ENCODE measurements around the gene DAAM2.

Gene DAAM2

DNA sequence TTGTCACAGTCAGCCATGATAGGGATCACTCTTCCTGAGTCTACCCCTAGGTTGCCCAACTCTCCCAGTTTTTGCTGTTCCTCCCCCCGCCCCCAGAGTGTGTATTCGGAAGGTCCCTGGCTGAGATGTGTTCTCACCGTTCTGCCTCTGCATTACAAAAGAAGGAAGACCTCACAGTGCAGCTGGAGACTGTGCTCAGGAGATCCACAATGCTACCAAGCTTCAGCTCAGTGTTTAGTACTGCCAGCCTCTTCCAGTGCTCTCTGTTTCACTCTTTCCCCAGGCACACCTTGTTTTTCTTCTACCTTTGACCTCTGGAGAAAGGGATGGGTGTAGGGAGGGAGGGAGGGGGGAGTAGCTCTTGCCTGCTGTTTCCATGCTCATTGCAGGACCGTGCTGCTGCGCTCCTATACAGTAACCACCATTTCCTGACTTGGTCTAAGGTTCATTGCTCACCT, 155.5 kb downstream of the DAAM2 start:
- no peak overlapping the region for H3K27ac ChIP-seq
- TF ChIP-seq, protein P1, sequence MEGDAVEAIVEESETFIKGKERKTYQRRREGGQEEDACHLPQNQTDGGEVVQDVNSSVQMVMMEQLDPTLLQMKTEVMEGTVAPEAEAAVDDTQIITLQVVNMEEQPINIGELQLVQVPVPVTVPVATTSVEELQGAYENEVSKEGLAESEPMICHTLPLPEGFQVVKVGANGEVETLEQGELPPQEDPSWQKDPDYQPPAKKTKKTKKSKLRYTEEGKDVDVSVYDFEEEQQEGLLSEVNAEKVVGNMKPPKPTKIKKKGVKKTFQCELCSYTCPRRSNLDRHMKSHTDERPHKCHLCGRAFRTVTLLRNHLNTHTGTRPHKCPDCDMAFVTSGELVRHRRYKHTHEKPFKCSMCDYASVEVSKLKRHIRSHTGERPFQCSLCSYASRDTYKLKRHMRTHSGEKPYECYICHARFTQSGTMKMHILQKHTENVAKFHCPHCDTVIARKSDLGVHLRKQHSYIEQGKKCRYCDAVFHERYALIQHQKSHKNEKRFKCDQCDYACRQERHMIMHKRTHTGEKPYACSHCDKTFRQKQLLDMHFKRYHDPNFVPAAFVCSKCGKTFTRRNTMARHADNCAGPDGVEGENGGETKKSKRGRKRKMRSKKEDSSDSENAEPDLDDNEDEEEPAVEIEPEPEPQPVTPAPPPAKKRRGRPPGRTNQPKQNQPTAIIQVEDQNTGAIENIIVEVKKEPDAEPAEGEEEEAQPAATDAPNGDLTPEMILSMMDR (conservative IDR thresholded peaks at IDR 0.05): no peak

DNA sequence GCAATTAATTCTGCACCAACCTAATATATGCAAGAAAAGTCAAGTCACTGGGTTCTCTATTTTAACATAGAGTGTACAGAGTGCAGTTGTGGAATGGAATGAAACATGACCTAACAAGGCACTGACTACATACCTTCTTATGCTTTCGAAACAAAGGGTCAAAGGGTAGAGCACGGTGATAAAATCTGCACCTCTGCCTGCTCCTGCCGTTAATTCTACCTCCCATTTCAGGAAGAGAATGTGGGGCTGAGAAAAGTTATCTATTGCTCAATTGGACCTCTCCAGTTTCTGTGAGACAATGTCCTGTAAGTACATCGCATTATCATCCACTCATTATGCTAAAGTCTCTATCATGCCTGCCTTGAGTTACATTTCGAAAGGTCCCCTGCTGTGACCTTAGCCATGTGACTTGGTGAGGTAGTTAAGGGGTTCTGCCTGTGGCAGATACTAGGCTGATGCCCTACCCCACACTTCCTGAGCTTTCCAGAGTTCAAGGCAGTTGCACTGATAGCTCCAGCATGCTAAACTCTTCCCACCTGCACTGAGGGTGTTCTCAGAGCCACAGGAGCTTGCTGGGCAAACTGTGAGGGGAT, 156.1 kb downstream of the DAAM2 start:
- H3K27ac ChIP-seq: no peak overlapping the region
- TF ChIP-seq, protein P1 (conservative IDR thresholded peaks at IDR 0.05): no peak

- TF ChIP-seq, protein P1 (conservative IDR thresholded peaks at IDR 0.05): no peak
- H3K27ac ChIP-seq: no peak overlapping the region
Observed at GRCh38 chr6:39950125-39950720, 158.0 kb downstream of the DAAM2 start.

GRCh38 chr6:39951191-39951590, 159.0 kb downstream of the DAAM2 start:
- TF ChIP-seq, protein P1 (conservative IDR thresholded peaks at IDR 0.05): no peak

GRCh38 chr6:39951716-39952115, 159.5 kb downstream of the DAAM2 start:
- no peak overlapping the region for H3K27ac ChIP-seq
- TF ChIP-seq, protein P1 (conservative IDR thresholded peaks at IDR 0.05): no peak

More at GRCh38 chr6:39951191-39951590, 159.0 kb downstream of the DAAM2 start:
- H3K27ac ChIP-seq: no peak overlapping the region

- TF ChIP-seq, protein P1 (conservative IDR thresholded peaks at IDR 0.05): no peak
- no peak overlapping the region for H3K27ac ChIP-seq
Observed at GRCh38 chr6:39952167-39952566, 160.0 kb downstream of the DAAM2 start.

- no peak overlapping the region for H3K27ac ChIP-seq
- TF ChIP-seq, protein P1 (conservative IDR thresholded peaks at IDR 0.05): no peak
Observed at GRCh38 chr6:39953076-39953618, 161.0 kb downstream of the DAAM2 start.

All from VCaP (cell line).